Measurements from ENCODE around the gene HACE1.
"Not testable (repeated sequence)": the region's sequence is repeated elsewhere in the genome, so short reads cannot be mapped to it uniquely, and the experiment has no call there.

The HACE1 gene

GRCh38 chr6:104828478-104828877 is 31.2 kb downstream of the HACE1 start:
- DNase-seq = no peak

- DNase-seq = not testable (repeated sequence)
Measured at GRCh38 chr6:104820820-104821219, 38.9 kb downstream of the HACE1 start.

GRCh38 chr6:104816125-104816524 is 43.6 kb downstream of the HACE1 start:
- no peak for DNase-seq

GRCh38 chr6:104814743-104815142 is 45.0 kb downstream of the HACE1 start:
- no peak for DNase-seq

- DNase-seq = no peak
Measured at GRCh38 chr6:104813552-104813951, 46.2 kb downstream of the HACE1 start.

GRCh38 chr6:104809116-104809515 is 50.6 kb downstream of the HACE1 start:
- no peak for DNase-seq

GRCh38 chr6:104805335-104805734 is 54.4 kb downstream of the HACE1 start:
- DNase-seq = not testable (repeated sequence)

GRCh38 chr6:104799134-104799657 is 60.5 kb downstream of the HACE1 start:
- no peak for DNase-seq

- no peak for DNase-seq
Measured at GRCh38 chr6:104796031-104796785, 63.5 kb downstream of the HACE1 start.

GRCh38 chr6:104795363-104795762 is 64.4 kb downstream of the HACE1 start:
- no peak for DNase-seq

GRCh38 chr6:104789770-104790190 is 69.9 kb downstream of the HACE1 start:
- DNase-seq = peak in 1 of 5 donors; percentile 71

- DNase-seq = peak in 1 of 5 donors; percentile 38
Measured at GRCh38 chr6:104788400-104788799, 71.3 kb downstream of the HACE1 start.

- DNase-seq = no peak
Measured at GRCh38 chr6:104787305-104787704, 72.4 kb downstream of the HACE1 start.

- no peak for DNase-seq
Measured at GRCh38 chr6:104784884-104785283, 74.8 kb downstream of the HACE1 start.

GRCh38 chr6:104771258-104771832 is 88.4 kb downstream of the HACE1 start:
- peak in 1 of 5 donors; percentile 28 for DNase-seq

GRCh38 chr6:104768906-104769305 is 90.8 kb downstream of the HACE1 start:
- no peak for DNase-seq

GRCh38 chr6:104766595-104766994 is 93.1 kb downstream of the HACE1 start:
- no peak for DNase-seq

- DNase-seq = no peak
Measured at GRCh38 chr6:104754788-104755409, 104.8 kb downstream of the HACE1 start.

GRCh38 chr6:104753251-104753650 is 106.5 kb downstream of the HACE1 start:
- DNase-seq = no peak

GRCh38 chr6:104750449-104750848 is 109.3 kb downstream of the HACE1 start:
- DNase-seq = no peak

- DNase-seq = not testable (repeated sequence)
Measured at GRCh38 chr6:104739124-104739523, 120.6 kb downstream of the HACE1 start.

GRCh38 chr6:104737567-104737966 is 122.2 kb downstream of the HACE1 start:
- not testable (repeated sequence) for DNase-seq

- no peak for DNase-seq
Measured at GRCh38 chr6:104736545-104736944, 123.2 kb downstream of the HACE1 start.

- DNase-seq = no peak
Measured at GRCh38 chr6:104730450-104730849, 129.3 kb downstream of the HACE1 start.
